Activated CD4-positive, alpha-beta T cell treated with anti-CD3 and anti-CD28 coated beads, Interleukin-2, amount 50 U/mL, for 24 hours (primary cell): ENCODE measurements around the gene ROBO1.

Source experiments
- DNase-seq, 2 donors: peaks; one replicate each; pipeline ENCODE4 v3.0.0-alpha.2; 2020; ENCODE audit warnings: low read depth in 1 of 2, low spot score in 1 of 2

ROBO1 gene

DNA sequence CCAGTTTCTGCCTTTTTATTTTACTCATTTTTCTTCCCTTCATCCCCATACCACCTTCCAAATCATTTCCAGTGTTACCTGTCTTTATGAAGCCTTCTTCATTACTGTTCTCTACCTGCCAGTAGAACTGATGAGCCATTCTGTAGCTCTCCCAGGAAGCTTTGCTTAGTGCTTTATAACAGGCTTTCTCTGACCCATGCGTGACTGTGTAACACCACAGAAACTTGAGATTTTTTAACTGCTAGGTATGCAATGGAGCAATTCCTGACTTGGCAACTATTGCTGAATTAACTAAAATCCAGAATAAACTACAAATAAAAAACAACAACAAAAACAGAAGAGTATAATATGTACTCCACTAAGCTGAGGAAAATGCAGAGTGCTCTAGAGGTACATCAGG is 289.2 kb downstream of the ROBO1 start:
- no peak for DNase-seq

DNA sequence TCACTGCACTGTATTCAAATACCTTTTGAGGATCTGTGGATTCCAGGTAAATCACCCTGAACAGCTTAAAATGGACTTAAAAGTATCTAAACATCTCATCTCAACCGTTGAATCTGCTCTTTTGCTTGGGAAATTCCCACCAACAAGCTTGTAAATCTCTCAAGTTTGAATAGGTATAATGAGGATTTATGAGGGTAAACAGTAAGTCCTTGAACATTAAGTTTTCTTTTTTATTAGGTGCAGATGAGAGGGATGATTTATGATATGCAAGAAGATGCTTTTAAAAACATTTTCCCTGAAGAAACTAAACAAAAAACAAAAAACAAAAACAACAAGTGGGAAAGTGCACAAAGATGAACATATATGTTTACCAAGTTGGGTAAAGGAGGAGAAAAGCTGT is 290.6 kb downstream of the ROBO1 start:
- no peak for DNase-seq

DNA sequence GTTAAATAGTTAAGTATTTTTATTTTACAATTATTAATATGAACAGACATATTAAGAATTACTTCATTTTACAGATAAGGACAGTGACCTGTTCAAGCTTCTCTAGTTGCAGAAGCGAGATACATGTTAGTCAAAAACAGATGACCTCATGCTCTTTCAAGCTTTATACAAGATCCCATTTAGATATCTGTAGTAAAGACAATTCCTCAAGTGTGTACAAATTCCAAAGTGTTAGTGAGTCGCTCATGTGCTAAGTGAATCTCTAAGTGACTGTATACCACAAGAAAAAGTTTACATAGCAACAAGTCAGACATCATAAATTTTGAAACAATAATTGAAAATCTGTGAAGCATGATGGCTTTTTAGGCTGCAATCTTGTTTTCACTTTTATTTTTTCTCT is 293.8 kb downstream of the ROBO1 start:
- no peak for DNase-seq

DNA sequence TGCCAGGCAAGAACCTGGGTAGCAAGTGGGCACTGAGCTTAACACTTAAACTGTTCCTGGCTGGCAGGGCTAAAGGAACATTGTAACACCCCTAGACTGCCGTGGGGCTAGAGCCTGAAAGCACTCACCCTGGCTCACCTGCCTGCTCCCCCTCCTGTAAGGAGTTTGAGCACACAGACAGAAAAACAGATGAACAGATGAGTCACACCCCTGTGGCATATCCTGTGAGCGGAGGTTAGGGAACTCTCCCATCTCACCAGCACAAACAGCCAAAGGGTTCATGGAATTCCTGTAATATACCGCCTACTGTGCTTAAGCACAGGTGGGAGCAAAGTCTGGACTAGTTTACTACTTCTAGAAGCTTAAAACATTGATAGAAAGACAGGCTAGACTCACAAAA is 300.1 kb downstream of the ROBO1 start:
- no peak for DNase-seq

DNA sequence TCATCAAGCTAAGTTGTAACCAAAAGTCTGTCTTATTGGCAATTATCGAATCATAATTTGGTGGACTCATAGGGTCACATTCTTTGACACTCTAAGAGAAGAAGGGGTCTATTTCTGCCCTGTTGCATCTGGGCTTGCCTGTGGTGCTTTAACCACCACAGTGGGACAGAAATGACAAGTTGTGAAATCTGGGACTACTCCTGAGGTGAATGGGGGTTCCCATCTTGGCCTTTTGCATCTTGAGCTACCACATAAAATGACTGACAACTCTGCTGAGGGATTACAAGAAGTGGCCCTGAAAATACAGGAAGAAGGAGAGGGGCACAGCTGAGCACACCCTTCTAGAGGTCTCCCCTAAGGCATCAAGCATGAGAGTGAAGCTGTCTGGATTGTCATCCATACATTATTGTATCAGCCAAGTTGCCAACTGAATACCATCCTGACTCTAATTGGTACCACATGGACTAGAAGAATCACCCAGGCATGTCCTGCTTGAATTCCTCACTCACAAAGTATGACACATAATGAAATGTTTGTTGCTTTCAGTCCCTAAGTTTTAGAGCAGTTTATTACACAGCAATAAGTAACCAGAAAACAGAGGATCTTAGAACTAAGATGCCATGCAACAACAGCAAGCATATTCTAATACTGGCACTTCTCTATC is 306.5 kb downstream of the ROBO1 start:
- no peak for DNase-seq

DNA sequence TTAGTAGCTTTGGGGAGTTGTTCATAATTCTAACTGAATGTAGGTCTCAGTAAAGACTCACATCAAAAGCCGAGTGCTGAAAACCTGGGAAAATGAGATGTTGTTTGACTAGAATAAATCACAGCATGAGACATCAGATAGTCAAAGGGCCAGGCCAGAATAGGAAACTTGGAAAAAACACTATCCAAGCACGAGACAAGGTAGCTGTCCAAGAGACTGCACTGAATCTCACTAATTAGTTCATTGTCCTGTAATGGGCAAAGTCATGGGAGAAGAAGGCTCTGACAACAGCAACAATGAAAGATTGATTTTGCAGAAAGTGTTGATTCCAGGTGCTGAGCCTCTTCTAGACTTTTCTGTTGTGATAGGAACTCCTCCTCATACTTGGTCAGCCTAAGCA is 314.2 kb downstream of the ROBO1 start:
- DNase-seq = no peak

DNA sequence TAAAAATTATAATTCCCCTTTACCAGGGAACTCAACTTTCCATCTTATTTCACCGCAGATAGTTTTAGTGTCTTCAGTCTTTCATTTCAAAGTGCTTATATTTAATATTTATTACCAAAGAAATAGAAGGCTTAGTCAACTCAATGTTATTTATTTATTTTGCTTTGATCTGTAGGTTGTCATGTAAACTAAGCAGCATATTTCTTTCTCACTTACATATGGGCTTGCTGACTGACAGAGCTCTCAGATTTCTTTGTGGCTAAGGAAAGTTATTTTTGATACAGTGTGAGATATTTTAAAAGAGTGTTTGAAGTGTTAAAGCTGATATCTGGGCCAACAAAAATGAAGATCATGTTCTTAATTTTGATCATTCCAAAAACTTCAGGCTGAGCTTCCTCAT is 331.4 kb downstream of the ROBO1 start:
- no peak for DNase-seq

DNA sequence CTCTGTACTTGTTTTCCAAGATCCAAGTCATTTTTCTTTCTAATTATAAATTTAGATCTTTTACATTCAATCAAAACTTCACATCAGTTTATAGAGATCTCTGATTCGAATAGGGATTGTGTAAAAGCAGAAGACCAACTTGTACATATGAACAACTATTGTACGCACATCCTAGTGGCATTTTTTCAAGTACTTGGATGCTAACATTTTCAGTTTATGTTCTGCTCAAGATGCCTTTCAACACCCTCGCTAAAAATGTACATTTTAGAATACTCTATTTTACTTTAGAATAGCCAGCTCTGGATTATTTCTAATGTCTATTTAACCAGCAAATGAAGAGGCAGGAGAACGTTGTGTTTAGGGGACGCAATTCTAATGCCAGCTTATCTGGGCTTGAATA is 340.7 kb downstream of the ROBO1 start:
- no peak for DNase-seq

DNA sequence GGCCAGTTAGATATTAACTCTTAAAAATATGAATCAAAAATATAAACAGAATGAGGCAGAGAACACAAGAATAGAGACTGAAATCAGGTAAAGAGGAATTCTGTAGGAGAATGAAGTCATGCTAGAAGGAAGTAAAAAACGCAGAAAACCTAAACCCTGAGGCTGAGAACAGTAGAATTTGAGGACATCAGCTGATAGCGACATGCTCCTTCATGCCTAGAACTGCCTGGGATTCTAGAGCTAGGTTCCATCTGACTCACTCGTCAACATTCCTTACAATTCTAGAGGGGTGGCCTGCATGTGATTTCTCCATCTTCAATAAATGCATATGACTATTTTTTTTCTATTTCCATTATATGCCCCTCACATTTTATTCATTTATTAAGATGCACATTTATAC is 343.0 kb downstream of the ROBO1 start:
- no peak for DNase-seq

DNA sequence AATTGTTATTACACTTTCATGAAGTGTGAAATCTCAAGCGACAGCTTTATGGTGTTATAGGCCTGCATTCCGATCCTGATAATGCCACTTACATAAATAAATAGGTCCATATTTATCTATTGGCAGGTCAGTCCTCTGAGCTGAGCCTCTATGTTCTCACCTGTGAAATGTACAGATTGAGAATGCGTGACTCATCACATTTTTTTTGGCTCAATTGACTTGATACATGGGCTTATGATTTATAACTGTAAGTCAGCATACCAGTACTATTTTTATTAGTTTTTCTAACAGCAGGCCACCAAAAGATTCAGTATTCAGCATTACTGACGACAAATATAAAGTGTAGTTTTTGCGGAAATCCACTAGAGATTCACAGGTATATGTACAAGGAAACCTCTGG is 344.4 kb downstream of the ROBO1 start:
- no peak for DNase-seq

DNA sequence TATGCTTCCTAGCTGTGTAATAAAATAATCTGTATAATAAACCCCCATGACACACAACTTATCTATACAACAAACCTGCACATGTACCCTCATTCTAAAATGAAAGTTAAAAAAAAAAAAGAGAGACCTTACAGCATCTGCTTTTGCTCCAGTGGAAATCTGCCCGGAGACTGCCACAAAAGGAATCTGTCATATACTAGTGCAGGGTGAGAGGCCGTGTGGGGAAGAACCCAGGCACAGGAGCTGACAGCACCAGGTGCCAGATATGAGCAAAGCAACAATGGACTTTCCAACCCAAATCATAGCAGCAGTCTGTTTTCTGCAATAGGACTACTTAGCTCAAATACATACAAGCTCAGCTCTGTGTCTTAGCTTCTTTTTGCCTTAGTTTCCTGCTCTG is 346.5 kb downstream of the ROBO1 start:
- DNase-seq = no peak

DNA sequence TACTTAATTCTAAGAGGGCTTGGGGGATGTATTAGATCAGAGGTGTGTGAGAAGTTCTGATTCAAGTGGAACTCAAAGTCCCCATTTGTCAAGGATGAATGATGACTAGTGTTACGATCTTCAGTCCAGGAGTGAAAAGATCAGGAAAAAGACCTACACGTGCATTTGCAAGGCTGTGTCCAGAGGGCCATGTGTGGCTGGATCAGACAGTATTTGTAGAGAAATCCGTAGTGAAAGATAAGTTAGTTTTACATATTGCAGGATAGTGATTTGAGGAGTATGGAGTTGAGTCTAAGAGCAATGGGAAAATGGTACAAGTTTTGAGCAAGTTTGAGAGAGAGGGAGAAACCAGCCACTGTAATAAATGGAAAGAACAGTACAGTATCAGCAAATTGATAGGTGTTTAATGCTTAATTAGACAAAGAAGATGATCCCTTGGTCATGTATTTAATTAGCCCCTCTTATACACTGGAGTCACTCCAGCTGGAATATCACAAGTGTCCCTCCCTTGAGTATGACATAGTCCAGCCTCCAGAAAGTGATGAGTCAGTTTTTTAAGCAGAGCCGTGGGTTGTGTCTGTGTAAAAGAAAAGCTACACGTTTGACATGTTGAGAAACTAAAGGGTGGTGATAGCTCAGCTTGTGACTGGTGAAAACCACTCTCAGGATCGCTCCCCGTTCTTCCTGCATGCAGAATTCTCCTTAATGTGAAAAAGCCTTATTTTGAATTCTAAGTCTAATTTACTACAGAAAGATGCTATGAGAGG is 348.8 kb downstream of the ROBO1 start:
- DNase-seq = no peak

DNA sequence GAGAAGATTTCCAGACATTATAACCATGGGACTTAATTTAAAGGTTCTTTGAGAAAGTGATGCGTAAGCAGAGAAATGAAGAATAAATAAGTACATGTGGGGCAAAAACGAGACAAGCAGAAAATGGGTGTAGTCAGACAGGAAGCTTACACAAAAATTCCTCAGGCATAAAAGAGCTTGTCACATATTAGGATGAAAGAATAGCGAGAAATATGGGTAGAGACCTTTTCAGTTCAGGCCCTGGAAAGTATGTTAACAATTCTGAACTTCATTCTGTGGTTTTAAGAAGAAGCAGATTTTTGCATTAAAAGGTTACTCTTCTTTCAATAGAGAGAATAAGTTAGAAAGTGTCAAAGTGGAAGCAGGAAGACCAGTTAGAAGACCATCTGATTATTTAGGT is 352.4 kb downstream of the ROBO1 start:
- DNase-seq = no peak

DNA sequence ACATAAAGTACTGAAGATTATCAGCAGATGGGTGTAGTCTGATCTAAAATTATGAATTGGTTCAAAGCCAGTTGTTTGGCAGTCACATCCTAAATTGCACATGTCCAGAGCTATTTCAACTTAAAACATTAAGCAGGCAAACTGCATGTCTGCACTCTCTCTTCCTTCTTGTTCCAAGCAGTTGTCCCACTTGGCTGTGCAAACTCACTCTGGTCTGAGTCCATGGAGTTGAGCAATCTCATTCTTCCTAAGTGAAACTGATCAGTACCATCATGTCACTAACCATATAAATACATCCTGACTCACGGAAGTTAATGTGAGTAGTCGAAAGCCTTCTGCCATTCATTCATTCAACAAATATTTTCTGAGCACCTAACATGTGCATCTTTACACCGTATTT is 353.0 kb downstream of the ROBO1 start:
- DNase-seq = no peak

DNA sequence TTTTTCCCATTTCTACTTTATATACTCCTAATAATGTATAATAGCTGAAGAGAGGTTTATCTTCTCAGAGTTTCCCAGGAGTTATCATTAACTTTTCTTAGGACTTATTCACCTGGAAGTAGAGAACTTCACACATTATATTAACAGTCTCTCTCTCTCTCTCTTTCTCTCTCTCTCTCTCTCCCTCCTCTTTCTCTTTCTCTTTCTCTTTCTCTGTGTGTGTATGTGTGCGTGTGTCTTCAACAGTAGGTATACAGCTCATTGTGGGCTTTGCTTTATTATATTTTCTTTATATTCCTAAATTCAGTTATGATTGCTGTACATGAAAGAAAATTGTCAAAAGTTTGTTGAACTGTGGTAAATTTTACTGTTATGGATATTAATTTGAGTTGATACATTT is 353.8 kb downstream of the ROBO1 start:
- no peak for DNase-seq

DNA sequence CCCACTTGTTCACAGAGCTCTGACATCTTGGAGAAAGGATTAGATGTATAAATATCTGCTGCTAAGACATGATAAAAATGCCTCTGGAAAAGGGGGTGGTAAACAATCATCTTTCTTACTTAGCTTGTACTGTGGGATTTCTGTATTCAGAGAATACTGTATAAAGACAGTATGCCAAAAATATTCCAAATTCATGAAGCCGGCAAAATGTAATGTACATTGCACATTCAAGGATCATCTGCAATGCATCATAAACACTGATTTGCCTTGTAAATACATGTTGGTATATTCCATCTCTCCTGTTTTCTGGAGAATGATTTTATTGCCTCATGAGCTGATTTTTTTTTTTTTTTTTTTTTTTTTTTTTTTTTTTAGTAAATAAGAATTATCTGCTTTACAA is 355.3 kb downstream of the ROBO1 start:
- DNase-seq = no peak

DNA sequence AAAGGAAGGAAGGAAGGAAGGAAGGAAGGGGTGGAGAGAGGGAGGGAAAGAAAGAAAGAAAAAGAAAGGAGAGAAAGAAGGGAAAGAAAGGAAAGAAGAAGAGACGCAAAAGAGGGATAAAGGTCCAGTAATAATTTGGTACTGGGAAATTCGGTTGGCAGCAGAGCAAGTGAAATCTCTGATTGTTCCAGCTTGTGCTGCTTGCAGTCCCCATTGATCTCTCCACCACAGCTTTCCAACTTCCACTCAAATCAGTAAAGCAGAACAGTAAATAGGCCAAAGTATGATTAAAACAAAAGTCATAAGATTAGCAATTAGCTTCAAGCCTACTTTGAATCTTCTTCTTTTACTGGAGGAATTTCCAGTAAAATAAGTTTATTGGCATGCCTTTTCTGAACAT is 357.2 kb downstream of the ROBO1 start:
- DNase-seq = no peak

DNA sequence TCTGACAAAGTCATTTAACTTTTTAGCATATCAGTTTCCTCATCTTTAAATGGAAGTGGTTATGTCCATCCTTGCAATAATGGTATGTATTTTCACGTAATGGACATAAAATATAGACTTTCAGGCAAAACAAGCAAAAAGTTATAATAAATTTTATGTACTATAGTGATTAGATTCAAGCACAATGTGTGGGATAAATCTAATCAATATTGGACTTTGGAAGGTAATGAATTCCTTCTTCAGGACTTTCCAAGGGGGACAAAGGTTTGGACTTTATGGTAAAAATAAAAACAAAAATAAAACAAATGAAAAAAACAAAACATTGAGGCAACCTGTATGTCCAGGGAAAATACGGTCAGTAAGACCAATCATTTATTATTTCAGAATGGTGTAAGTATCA is 357.7 kb downstream of the ROBO1 start:
- DNase-seq = no peak

DNA sequence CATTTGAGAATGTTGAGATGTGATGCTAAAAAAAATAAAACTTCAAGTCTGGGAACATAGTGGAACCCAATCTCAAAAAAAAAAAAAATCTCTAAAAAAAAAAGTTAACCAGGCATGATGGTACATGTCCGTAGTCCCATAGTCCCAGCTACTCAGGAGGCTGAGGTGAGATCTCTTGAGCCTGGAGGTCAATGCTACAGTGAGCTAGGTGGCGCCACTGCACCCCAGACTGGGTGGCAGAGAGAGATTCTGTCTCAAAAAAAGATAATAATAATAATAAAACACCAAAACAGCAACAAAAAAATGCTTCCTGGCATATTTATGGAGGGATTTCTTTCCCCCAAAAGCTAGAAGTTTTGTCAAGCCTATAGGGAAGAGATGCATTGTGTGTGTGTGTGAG is 361.6 kb downstream of the ROBO1 start:
- DNase-seq = no peak

DNA sequence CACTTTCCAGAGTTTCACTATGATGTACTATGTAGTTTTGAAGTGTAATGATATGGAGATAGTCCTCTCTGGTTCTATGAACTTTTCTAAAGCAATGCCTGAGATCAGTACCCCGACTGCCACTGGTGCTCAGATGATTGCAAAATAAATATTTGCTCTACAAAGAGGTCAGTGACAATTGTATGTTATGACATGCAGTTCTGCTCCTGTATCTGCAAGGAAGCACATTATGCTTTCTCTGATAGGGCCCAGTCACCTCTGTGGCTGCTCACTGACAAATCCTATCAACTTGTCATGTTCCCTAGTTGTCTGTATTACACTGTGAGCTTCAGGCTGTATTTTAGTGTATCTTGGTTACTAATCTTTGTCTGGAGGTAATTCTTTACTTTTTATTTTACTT is 362.6 kb downstream of the ROBO1 start:
- DNase-seq = no peak

DNA sequence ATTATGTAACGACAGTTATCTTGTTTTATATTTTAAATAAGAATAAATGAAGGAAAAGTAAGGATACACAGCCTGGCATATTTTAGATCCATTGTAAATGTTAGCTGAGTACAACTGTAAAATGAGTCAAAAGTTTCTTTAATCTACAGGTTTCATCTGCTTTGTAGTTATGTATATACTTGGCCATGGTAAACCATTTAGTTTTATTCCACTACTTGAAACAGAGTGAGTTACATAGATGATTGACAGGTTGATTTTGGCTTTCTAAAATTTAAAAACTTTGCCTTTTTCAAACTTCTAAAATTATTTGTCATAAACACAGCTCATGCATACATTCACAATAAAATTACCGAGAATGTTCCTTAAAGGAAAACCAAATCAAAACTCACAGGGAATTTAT is 371.2 kb downstream of the ROBO1 start:
- DNase-seq = no peak

DNA sequence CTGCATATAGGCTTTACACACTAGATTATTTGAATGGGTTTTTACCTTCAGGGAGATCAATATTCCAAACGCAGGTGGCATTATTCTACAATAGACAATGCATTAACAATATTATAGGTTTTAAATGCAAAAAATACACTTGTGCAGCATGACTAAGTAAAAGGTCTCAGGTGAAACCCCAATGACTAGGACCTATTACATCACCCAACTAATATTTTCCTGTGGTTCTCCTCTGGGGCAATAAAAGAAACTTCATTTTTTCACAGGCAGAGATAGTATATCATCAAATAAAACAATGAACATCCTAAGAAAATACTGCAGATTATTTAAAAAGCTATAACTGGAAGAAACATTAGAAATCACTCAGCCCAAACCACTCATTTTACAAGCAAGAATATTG is 375.3 kb downstream of the ROBO1 start:
- no peak for DNase-seq

DNA sequence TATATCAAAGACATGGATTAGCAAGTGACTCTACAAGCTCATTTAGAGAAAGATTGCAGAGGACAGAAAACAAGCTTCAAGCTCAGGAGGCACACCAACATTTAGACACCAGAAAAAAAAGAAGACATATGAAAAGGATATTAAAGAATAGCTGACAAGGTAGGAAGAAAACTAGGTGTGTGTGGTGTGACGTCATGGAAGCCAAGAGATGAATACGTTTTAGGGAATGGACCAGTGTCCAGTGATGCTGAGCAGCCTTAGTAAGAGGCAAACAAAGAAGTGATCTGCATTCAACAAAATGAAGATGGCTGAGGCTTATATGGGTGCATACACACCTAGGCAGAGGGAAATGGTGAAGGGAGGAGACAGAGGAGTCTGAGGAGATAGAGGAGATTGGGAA is 377.4 kb downstream of the ROBO1 start:
- DNase-seq = no peak
